Stromal cell of bone marrow (primary cell): ENCODE measurements around the gene AIFM3.
A peak's percentile ranks its signal among the peaks of the same experiment; 100 is the strongest.

Experiments used
- DNase-seq: peaks from one replicate; pipeline ENCODE4 v3.0.0-alpha.2; 2012; ENCODE audit warnings: low read depth

The AIFM3 gene

GRCh38 chr22:20991252-20992055 is 24.4 kb downstream of the AIFM3 start:
- no peak for DNase-seq

GRCh38 chr22:20992056-20992442 is 25.0 kb downstream of the AIFM3 start:
- no peak for DNase-seq

GRCh38 chr22:20992456-20993303 is 25.6 kb downstream of the AIFM3 start:
- no peak for DNase-seq

GRCh38 chr22:20993304-20994127 is 26.5 kb downstream of the AIFM3 start:
- DNase-seq: no peak

GRCh38 chr22:20994128-20994901 is 27.3 kb downstream of the AIFM3 start:
- DNase-seq: no peak

GRCh38 chr22:20994902-20995241 is 27.8 kb downstream of the AIFM3 start:
- DNase-seq: no peak

- DNase-seq: no peak
Observed at GRCh38 chr22:20995329-20996030, 28.4 kb downstream of the AIFM3 start.

GRCh38 chr22:20996031-20996410 is 29.0 kb downstream of the AIFM3 start:
- no peak for DNase-seq

- DNase-seq: no peak
Observed at GRCh38 chr22:20996598-20997535, 29.8 kb downstream of the AIFM3 start.

GRCh38 chr22:20997536-20998257 is 30.6 kb downstream of the AIFM3 start:
- no peak for DNase-seq

- no peak for DNase-seq
Observed at GRCh38 chr22:20998411-20999336, 31.6 kb downstream of the AIFM3 start.

- no peak for DNase-seq
Observed at GRCh38 chr22:20999350-21000206, 32.5 kb downstream of the AIFM3 start.

- DNase-seq: no peak
Observed at GRCh38 chr22:21000207-21000986, 33.3 kb downstream of the AIFM3 start.

GRCh38 chr22:21000987-21001600 is 34.0 kb downstream of the AIFM3 start:
- no peak for DNase-seq

GRCh38 chr22:21001601-21002325 is 34.7 kb downstream of the AIFM3 start, which contains the start of gene THAP7:
TSS of gene THAP7 (minus strand) at chr22:21002118. CDS start at chr22:21001911, 207 bp downstream.
- DNase-seq: peak; percentile 87
